T-cell (primary cell): ENCODE measurements around the gene PPP1R13B. TPM values are rescaled to one million over a fixed set of nuclear protein-coding genes. Genes with fewer than 3 reads are reported as not detected.

Source experiments
- ATAC-seq, 4 experiments: fragments of 200-7000 bp in 3 of 4; fragments of 150-1000 bp in 1 of 4; cut with Tn5 transposase; replicated peaks in 1 of 4; 1 replicate in 3 of 4; 2 replicates in 1 of 4; pipeline ENCODE4 v1.10.0; 2021; ENCODE audit warnings: moderate library complexity in 3 of 4, mild to moderate bottlenecking in 2 of 4, moderate number of reproducible peaks in 1 of 4
- CTCF ChIA-PET, 2 donors: fragments of 300-600 bp; sonication (Branson Sonifier 250); formaldehyde crosslinking; loops; one replicate each; lab custom pipeline; 2022; ENCODE audit warnings: antibody characterized with exemption in 2 of 2; lab: Charles Lee
- POLR2A ChIA-PET, 2 donors: fragments of 300-600 bp; sonication (Branson Sonifier 250); formaldehyde crosslinking; loops; one replicate each; lab custom pipeline; 2022; ENCODE audit warnings: antibody characterized with exemption in 2 of 2; lab: Charles Lee
- DNase-seq, 35 experiments: peaks; one replicate each; pipeline versions ENCODE4 v3.0.0 to v3.0.0-alpha.2; 2013 to 2023
- H3K27ac ChIP-seq: one replicate; pipeline ENCODE4 v1.5.1; 2013; ENCODE audit warnings: low read length
- H3K27me3 ChIP-seq, 2 experiments: replicated peaks in 1 of 2; 1 replicate in 1 of 2; 2 replicates in 1 of 2; pipeline versions ENCODE4 v1.6.1 to v1.7.0; 2013; ENCODE audit warnings: low read length in 1 of 2, mixed read lengths in 1 of 2; ENCODE audit not compliant: control insufficient read depth in 2 of 2, insufficient read depth in 2 of 2; ENCODE audit errors: extremely low read depth in 1 of 2
- H3K36me3 ChIP-seq, 2 donors: 1 replicate in 1 of 2; 2 replicates in 1 of 2; pipeline versions ENCODE4 v1.6.1 to v1.7.0; 2013; ENCODE audit warnings: low read length in 1 of 2; ENCODE audit not compliant: control insufficient read depth in 2 of 2, insufficient read depth in 1 of 2; ENCODE audit errors: extremely low read depth in 1 of 2
- H3K4me1 ChIP-seq, 2 experiments: 1 replicate in 1 of 2; 2 replicates in 1 of 2; pipeline versions ENCODE4 v1.6.1 to v1.7.0; 2013; ENCODE audit warnings: low read length in 2 of 2, mixed read lengths in 1 of 2; ENCODE audit not compliant: insufficient read depth in 2 of 2, control insufficient read depth in 1 of 2; ENCODE audit errors: extremely low read depth in 1 of 2
- H3K4me3 ChIP-seq, 2 donors: 1 replicate in 1 of 2; 2 replicates in 1 of 2; pipeline versions ENCODE4 v1.5.1 to v1.7.0; 2013; ENCODE audit warnings: mild to moderate bottlenecking in 2 of 2, low read length in 1 of 2, moderate library complexity in 1 of 2; ENCODE audit not compliant: control insufficient read depth in 1 of 2; ENCODE audit errors: extremely low read depth in 1 of 2
- H3K9me3 ChIP-seq: 2 replicates; pipeline ENCODE4 v1.7.0; 2013
- H3K27ac Mint-ChIP-seq, 2 donors: one replicate each; pipeline ENCODE4 v1.8.0; 2020 to 2021; ENCODE audit warnings: mild to moderate bottlenecking in 2 of 2, mixed read lengths in 2 of 2
- H3K27me3 Mint-ChIP-seq, 2 donors: one replicate each; pipeline ENCODE4 v1.8.0; 2021 to 2022; ENCODE audit warnings: mixed read lengths in 2 of 2
- H3K36me3 Mint-ChIP-seq: one replicate; pipeline ENCODE4 v1.8.0; 2021; ENCODE audit warnings: mixed read lengths
- H3K4me1 Mint-ChIP-seq, 3 donors: one replicate each; pipeline ENCODE4 v1.8.0; 2020 to 2022; ENCODE audit warnings: mixed read lengths in 3 of 3, mild to moderate bottlenecking in 1 of 3
- H3K4me3 Mint-ChIP-seq, 3 donors: one replicate each; pipeline ENCODE4 v1.8.0; 2020 to 2022; ENCODE audit warnings: mild to moderate bottlenecking in 3 of 3, mixed read lengths in 3 of 3, moderate library complexity in 3 of 3
- H3K9me3 Mint-ChIP-seq, 3 donors: one replicate each; pipeline ENCODE4 v1.8.0; 2020 to 2022; ENCODE audit warnings: mixed read lengths in 3 of 3
- WGBS: methylation state at CpG from one replicate; pipeline ENCODE4 v1.1.5; 2013; ENCODE audit warnings: missing lambda C conversion rate; ENCODE audit not compliant: insufficient coverage; 5-methylcytosine and 5-hydroxymethylcytosine counted together
- total RNA-seq, 35 experiments: library from RNA in 6 of 35; stranded (reverse) in 6 of 35; fragments of 120-200 nt in 1 of 35; gene quantifications; one replicate each; pipeline versions ENCODE4 v1.2.1 to v1.2.4 and lab custom pipeline; 2013 to 2026

Gene PPP1R13B
- total RNA-seq, 5 donors from 2014 or later (not counting 1 experiment from before 2014, with no cell fraction given), result 23.8 to 32.4 (median 29.9) TPM

DNA sequence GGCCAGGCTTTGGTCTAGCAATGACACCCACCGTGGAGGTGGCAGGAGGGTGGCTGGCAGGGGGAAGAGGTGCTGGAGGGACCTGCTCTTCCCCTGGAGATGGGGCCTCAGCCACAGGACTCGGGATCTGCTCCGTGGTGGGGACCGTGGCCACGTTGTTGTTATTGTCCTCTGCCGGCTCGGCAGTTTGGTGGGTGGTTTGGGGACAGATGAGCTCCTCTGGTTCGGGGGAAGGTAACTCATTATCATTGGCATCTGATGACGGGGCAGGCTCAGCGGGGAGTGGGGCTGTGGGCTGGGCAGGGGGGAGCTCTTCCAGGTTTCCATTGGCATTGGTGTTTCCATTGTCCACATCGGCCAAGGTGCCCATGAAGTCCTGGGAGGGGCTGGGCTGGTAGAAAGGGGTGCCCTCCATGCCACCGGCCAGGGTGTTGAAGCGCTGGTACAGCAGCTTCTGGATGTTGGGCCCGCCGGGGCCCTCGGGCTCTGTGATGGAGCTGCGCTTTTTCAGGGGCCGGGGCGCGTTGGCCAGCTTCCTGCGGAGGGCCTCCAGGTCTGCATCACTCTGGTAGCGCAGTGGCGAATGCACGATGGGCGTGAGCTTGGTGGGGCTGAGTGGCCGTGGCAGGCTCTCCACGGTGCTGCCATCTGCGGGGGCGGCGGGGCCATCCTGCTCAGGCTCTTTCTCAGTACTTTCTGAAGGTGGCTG is 107.4 kb downstream of the PPP1R13B start:
- ChIA-PET POLR2A (no interaction called here), CTCF (no interaction called here)
- Mint-ChIP-seq H3K4me3 (no peak overlapping the region), H3K4me1 (no peaks in the 10 kb centered on the region), H3K36me3 (peaks cover 36% of the 10 kb centered on the region), H3K27ac (no peak overlapping the region), H3K9me3 (no peaks in the 10 kb centered on the region), H3K27me3 (no peaks in the 10 kb centered on the region)
- DNase-seq (no peak), ATAC-seq (no peak)
- H3K27me3 ChIP-seq, result no peaks in the 10 kb centered on the region
- peaks cover 21 to 45% of the 10 kb centered on the region in 2 donors for H3K36me3 ChIP-seq
- no peaks in the 10 kb centered on the region for H3K4me1 ChIP-seq
- H3K27ac ChIP-seq, result no peak overlapping the region
- WGBS, result 95% methylated on average over 30 of the region's 30 CpGs
- no peak overlapping the region for H3K4me3 ChIP-seq
- no peaks in the 10 kb centered on the region for H3K9me3 ChIP-seq

DNA sequence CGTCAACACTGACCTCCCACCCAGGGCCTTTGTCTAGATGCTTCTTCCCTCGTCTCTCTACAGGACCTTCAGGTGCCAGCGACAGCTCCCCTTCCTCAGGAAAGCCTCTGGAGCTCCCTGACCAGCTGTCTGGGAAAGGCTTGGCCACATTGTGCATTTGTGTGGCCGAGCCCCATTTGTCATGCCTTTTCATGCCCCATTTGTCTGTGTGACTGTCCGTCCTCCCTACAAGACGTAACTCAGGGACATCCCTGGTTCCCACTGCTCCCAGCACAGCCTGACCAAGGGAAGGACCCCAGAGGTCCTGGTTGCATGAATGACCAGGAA is 107.9 kb downstream of the PPP1R13B start:
- WGBS, result 88% methylated on average over 5 of the region's 6 CpGs
- Mint-ChIP-seq H3K27me3 (no peaks in the 10 kb centered on the region), H3K27ac (no peak overlapping the region), H3K4me3 (no peak overlapping the region), H3K4me1 (no peaks in the 10 kb centered on the region), H3K36me3 (peaks cover 38% of the 10 kb centered on the region), H3K9me3 (no peaks in the 10 kb centered on the region)
- DNase-seq (no peak), ATAC-seq (no peak)
- Histone ChIP-seq H3K9me3 (no peaks in the 10 kb centered on the region), H3K4me3 (no peak overlapping the region), H3K36me3 (peaks cover 21 to 46% of the 10 kb centered on the region in 2 donors), H3K27ac (no peak overlapping the region), H3K4me1 (no peaks in the 10 kb centered on the region), H3K27me3 (no peaks in the 10 kb centered on the region)
- ChIA-PET POLR2A (no interaction called here), CTCF (no interaction called here)

DNA sequence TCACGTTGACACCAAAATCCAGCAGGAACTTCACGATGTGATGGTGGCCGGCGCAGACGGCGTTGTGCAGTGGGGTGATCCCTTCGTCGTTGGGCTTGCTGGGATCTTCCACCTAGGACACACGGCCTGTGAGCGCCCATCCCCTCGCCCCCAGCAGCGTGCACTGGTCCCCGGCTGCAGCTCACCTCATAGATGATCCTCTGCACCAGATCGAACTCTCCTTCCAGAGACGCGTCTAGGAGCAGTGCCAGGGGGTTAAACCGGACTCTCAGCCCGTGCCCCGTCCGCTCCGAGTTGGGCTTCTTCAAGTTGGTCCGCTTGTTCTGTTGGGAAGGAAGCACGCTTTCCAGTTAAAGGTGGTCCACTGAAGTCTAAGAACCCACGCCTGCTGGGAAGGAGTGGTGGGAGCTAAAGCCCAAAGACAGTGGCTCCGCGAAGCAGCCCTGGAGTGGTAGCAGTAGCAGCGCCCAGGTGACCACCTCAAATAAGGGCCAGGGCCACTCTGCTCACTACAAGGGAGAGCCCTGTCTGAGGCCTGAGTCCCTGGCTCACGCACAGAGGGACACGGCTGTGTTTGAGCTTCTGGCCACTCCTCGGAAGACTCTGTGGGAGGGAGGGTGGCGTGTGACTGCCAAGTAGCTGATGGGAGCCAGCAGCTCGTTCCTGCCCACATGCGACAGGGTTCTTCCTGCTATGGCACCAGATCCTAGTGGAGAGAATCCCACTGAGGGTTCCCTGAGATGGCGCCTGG is 108.5 kb downstream of the PPP1R13B start:
- Mint-ChIP-seq H3K36me3 (peaks cover 39% of the 10 kb centered on the region), H3K27me3 (no peaks in the 10 kb centered on the region), H3K9me3 (no peaks in the 10 kb centered on the region), H3K27ac (no peak overlapping the region), H3K4me1 (no peaks in the 10 kb centered on the region), H3K4me3 (no peak overlapping the region)
- Histone ChIP-seq H3K4me1 (no peaks in the 10 kb centered on the region), H3K27me3 (no peaks in the 10 kb centered on the region), H3K9me3 (no peaks in the 10 kb centered on the region), H3K36me3 (peaks cover 21 to 46% of the 10 kb centered on the region in 2 donors), H3K27ac (no peak overlapping the region), H3K4me3 (no peak overlapping the region)
- 92% methylated on average over 23 of the region's 34 CpGs for WGBS
- ChIA-PET POLR2A (no interaction called here), CTCF (no interaction called here)
- DNase-seq (no peak), ATAC-seq (no peak)

DNA sequence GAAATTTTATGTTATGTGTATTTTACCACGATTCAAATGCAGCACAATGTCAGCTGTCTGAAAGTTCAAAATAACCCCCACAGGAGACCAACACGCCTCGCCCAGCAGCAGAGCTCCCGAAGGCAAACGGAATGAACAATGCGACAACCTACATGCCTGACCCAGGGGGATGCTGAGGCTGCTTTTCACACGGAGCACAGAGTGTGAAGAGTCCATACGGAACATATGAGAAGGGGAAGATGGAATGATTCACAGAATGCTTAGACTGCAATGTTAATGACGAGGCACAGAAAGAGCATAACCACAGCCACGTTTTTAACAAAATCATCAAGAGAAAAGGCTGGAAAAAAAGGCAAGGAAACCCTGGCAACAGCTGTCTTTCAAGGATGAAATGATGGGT is 109.2 kb downstream of the PPP1R13B start:
- no peaks in the 10 kb centered on the region for H3K4me1 Mint-ChIP-seq
- H3K27ac ChIP-seq, result no peak overlapping the region
- H3K27me3 Mint-ChIP-seq, result no peaks in the 10 kb centered on the region
- ATAC-seq (no peak), DNase-seq (no peak)
- ChIA-PET CTCF (no interaction called here), POLR2A (no interaction called here)
- H3K27me3 ChIP-seq, result no peaks in the 10 kb centered on the region
- H3K4me3 Mint-ChIP-seq, result no peak overlapping the region
- H3K9me3 Mint-ChIP-seq, result no peaks in the 10 kb centered on the region
- no peaks in the 10 kb centered on the region for H3K9me3 ChIP-seq
- H3K27ac Mint-ChIP-seq, result no peak overlapping the region
- H3K36me3 ChIP-seq, result peaks cover 21 to 53% of the 10 kb centered on the region in 2 donors
- no peaks in the 10 kb centered on the region for H3K4me1 ChIP-seq
- H3K4me3 ChIP-seq, result no peak overlapping the region
- WGBS, result 91% methylated on average over 5 of the region's 10 CpGs
- peaks cover 39% of the 10 kb centered on the region for H3K36me3 Mint-ChIP-seq

DNA sequence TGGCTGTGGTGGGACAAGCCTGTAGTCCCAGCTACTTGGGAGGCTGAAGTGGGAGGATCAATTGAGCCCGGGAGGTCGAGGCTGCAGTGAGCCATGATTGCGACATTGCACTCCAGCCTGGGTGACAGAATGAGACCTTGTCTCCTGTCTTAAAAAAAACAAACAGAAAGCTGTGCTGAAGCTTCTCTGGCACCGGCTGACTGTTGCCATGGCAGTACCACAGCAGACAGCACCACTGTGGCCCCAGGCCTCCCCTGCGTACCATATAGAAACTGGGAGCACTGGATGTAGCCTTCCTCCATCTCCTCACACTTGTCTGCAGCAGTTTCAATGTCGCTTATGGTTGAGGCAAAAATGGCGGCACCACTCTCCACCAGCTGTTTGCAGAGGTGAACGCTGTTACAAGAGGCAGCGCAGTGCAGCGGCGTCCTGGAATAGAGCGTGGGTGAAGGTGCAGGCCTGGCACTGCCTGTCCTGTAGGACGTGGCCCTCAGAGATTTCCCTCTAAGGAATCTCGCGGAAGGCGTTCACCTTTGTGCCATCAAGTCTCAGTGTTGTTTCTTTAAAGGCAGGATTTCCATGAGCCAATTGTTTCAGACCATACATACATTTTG is 109.8 kb downstream of the PPP1R13B start:
- Histone ChIP-seq H3K27me3 (no peaks in the 10 kb centered on the region), H3K4me3 (no peak overlapping the region), H3K27ac (no peak overlapping the region), H3K4me1 (no peaks in the 10 kb centered on the region), H3K9me3 (no peaks in the 10 kb centered on the region), H3K36me3 (peaks cover 21 to 55% of the 10 kb centered on the region in 2 donors)
- WGBS, result 92% methylated on average over 12 of the region's 16 CpGs
- Mint-ChIP-seq H3K9me3 (no peaks in the 10 kb centered on the region), H3K4me3 (no peak overlapping the region), H3K4me1 (no peaks in the 10 kb centered on the region), H3K36me3 (peaks cover 39% of the 10 kb centered on the region), H3K27me3 (no peaks in the 10 kb centered on the region), H3K27ac (no peak overlapping the region)
- ATAC-seq, result no peak
- CTCF ChIA-PET, result interaction anchor here in 1 of 2 donors (0.7 kb wide), 1 partner anchor 15 kb away, joined by 3 read pairs; no protein-coding TSS in a partner anchor
- POLR2A ChIA-PET, result no interaction called here
- no peak for DNase-seq

DNA sequence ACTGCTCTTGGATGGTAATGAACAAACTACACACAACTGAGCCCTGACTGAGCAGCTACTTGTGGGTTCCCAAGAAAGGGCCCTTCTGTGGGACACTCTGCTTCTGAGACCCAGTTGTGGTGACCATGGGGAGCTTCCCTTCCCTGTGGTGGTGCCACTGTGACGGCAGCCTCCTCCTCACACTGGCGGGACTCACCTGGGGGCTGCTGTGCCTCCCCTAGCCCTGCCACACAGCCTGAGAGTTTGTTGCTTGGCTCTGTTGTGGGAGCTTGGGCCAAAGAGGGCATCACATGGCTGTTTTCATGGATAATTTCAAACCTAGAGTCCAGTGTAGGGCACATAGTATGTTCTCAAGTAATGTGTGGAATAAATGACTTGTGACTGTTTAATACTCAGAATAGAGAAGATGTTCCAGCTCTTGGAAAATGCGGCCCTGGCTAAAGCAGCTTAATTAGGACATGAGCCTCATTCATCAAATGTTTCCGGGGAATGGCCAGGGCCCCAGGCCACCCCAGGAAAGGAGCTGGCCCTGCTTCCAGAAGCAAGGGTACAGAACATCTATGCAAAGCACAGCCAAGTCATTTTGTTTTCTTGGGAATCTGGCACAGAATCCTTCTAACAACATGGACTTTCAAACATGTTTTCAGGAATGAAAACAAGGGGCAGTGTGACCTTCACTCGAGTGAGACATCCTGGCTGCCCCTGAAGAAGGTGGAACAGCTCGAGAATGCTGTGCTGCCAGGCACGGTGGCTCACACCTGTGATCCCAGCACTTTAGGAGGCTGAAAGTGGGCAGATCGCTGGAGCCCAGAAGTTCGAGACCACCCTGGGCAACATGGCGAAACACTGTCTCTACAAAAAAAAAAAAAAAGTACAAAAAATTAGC is 110.6 kb downstream of the PPP1R13B start:
- POLR2A ChIA-PET, result interaction anchor here in 1 of 2 donors (0.6 kb wide), 1 partner anchor 83 kb away, joined by 4 read pairs; no protein-coding TSS in a partner anchor
- WGBS, result 82% methylated on average over 6 of the region's 10 CpGs
- Mint-ChIP-seq H3K27ac (no peak overlapping the region), H3K36me3 (peaks cover 35% of the 10 kb centered on the region), H3K4me3 (no peak overlapping the region), H3K27me3 (no peaks in the 10 kb centered on the region), H3K9me3 (no peaks in the 10 kb centered on the region), H3K4me1 (no peaks in the 10 kb centered on the region)
- DNase-seq, result no peak
- no peak for ATAC-seq
- no peaks in the 10 kb centered on the region for H3K27me3 ChIP-seq
- CTCF ChIA-PET, result interaction anchor here in 1 of 2 donors (0.7 kb wide), 1 partner anchor 15 kb away, joined by 3 read pairs; no protein-coding TSS in a partner anchor
- no peak overlapping the region for H3K27ac ChIP-seq
- H3K4me3 ChIP-seq, result no peak overlapping the region
- no peaks in the 10 kb centered on the region for H3K9me3 ChIP-seq
- peaks cover 17 to 50% of the 10 kb centered on the region in 2 donors for H3K36me3 ChIP-seq
- H3K4me1 ChIP-seq, result no peaks in the 10 kb centered on the region
